ENCODE data around the gene RAB11FIP4.

Gene RAB11FIP4

GRCh38 chr17:31527606-31528005, 136.1 kb downstream of the RAB11FIP4 start:
- no peak for DNase-seq

GRCh38 chr17:31528291-31528874, 136.9 kb downstream of the RAB11FIP4 start:
- DNase-seq: no peak

DNA sequence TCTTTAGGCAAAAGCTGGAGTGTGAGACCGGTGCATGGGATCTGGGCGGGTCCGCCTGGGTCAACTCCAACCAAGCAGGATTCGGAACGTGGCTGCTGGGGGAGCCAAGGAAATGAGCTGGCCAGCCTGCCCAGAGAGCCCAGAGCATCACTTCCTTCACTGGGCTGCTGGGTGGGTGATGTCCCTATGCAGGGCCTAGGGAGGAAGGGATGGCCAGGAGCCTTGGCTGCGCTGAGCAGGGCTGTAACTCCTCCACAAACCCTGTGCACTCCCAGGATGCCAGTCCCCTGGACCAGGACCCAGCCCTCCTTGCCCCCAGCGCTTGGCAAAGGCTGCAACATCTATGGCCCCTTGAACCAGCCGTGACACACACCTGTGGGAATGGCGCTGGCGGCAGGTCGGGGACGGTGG, 138.4 kb downstream of the RAB11FIP4 start:
- no peak for DNase-seq

GRCh38 chr17:31530391-31530985, 139.0 kb downstream of the RAB11FIP4 start:
- no peak for DNase-seq

- DNase-seq: no peak
Measured at GRCh38 chr17:31531336-31531980, 140.0 kb downstream of the RAB11FIP4 start.

DNA sequence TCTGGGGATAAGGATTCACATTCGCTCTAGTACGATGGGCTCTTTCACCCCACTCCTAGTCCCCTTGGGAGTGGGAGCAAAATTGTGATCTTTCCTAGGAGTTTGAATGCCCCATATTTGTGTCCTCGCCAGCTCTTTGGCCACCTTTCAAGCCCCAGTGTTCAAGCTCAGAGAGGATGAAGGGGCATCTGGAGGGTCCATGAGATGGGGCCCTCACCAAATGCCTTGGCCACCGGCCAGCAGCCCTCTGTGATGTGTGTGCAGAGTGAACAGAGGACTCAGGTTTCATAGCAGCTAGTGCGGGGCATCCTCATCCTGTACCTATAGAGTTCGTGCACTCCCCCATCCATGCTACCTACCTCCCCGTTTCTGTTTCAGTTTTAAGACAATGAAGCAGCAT, 140.6 kb downstream of the RAB11FIP4 start:
- no peak for DNase-seq

DNA sequence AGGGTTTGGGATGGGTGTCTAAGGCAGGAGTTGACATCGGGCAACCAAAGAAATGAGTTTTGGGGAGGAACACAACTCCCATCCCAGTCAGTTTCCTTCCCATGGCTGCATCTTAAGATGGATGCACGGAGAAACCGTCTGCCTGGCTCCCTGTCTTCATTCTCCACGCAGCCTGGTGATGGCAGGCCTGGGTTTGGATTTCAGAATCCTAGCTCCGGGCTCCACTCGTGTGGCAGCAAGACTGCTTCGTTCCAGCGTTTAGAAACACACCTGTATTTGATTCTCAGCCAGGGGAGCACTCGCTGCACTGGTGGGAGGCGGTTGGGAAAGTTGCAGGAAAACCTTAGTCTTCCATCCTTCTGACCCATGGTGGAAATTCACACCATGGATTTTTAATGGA, 141.1 kb downstream of the RAB11FIP4 start:
- DNase-seq: no peak

DNA sequence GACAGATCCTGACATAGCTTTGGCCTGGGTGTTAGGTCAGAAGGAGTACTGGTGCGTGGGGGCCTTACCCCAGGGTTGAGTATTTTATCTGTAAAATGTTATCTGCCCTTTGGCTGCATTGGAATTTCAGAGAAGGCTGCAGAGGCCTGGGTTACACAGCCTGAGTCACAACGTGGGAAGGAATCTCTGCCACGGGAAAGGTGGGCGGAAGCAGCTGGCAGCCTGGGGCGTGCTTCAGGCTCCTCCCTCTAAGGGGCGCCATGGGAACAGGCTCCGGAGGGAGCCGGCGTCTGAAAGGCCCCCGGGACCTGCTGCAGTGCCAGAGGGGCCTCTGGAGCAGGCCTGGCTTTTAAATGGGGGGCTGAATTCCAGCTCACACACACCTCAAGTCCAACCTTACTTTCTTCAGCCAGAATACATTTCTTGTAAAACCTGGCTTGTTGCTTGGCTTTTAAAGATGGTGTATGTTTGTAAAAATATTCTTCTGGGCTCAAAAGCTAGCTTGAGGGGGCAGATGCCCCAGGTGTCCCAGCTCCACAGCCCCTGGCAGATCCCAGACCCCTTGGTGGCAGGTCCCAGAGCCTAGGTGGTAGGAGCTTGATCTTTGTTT, 142.2 kb downstream of the RAB11FIP4 start:
- peak in 1 of 2 donors; percentile 23 for DNase-seq

- DNase-seq: no peak
Measured at GRCh38 chr17:31534223-31534888, 142.9 kb downstream of the RAB11FIP4 start.

- peak in 1 of 2 donors; percentile 22 for DNase-seq
Measured at GRCh38 chr17:31535581-31535981, 144.1 kb downstream of the RAB11FIP4 start.

- DNase-seq: no peak
Measured at GRCh38 chr17:31536451-31536850, 145.0 kb downstream of the RAB11FIP4 start.

DNA sequence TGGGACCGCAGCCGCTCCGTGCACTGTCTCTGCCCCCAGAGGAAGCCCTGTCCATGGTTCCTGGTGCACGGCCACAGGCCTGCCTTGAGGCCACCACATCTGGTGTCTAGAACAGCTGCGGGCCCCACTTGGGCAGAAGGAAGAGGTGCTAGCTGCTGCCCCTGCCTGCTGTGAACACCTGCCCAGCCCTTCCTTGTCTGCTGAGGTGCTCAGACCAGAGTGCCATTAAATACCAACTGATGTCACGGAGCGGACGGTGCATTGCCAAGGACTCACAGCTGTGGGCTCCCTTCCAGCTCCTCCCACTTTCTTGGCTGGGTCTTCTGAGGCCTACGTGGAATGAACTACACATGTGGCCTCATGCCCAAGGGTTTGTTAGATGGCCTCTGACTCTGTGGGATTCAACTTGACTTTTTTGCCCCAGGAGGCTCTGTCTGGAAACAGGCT, 146.1 kb downstream of the RAB11FIP4 start:
- DNase-seq: no peak

DNA sequence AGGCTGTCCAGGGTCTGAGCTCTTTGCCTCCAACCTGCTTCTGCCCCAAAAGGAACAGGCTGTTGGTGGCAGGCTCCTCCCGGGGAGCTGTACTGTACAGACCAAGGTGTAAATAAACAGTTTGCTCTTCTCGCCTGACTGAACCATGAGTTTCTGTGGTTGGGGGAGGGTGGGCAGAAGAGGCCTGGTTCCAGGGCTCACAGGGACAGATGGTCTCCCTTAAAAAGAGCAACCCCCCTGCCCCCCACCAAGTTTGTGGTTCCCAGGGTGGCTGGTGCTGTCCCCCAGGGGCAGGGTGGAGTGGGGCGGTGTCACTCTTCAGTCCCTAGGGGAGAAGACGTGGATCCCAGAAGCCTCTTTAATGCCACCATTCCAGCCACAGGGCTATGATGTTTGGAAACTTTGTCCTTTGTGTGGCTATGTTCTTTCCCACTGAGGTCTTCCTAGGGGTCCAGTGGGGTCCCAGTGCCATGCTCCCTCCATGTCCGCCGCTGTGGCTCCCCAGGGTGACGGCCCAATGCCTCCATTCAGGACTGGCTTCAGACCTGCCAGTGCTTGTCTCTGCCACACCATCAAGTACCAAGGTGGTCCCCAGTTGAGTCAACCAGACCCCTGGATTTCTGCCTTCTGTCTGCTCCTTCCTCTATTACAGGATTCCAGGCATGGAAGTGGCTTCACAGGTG, 146.7 kb downstream of the RAB11FIP4 start:
- no peak for DNase-seq

DNA sequence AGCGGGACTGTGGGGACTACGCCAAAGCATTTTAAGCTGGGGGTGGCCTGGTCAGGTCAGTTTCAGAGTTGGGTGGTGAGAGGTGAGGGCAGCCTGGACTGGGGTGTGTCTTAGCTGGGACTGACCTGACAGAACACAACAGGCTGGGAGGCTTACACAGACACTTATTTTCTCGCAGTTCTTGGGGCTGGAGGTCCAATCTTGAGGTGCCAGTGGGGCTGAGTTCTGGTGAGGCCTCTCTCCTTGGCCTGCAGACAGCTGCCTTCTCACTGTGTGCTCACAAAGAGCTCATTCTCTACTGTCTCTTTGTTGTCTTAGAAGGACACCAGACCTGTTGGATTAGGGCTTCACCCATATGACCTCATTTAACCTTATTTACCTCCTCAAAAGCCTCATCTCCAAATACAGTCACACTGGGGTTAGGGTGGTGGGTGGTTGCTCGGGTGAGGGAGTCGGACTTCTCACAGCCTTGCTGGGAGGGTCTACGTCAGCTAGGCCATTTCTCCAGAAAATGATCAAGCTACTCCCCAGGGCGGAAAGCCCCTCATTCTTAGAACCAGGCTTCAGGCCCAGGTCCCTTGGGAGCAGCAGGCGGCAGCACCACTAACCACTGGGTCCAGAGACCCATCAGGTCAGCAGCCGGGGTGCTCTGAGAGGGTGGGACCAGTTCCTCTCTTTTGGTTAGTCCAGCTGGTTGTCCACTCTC, 149.3 kb downstream of the RAB11FIP4 start:
- no peak for DNase-seq

- DNase-seq: no peak
Measured at GRCh38 chr17:31541559-31541958, 150.1 kb downstream of the RAB11FIP4 start.

DNA sequence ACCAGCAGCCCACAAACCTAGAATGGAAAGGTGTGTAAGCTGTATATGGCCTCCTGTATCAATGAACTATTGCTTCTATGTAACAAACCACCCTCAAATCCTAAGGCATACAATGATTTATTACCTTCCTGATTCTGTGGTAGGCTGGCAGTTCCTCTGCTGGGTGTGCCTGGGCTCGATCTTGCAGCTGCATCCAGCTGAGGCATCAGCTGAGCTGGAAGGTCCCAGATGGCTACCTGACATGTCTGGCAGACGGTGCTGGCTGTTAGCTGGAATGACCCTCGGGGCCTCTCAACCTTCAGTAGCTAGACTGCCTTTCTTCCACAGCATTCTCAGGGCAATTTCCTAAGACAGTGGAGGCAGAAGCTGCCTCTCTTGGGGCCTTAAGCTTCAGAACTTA, 152.7 kb downstream of the RAB11FIP4 start:
- DNase-seq: no peak

DNA sequence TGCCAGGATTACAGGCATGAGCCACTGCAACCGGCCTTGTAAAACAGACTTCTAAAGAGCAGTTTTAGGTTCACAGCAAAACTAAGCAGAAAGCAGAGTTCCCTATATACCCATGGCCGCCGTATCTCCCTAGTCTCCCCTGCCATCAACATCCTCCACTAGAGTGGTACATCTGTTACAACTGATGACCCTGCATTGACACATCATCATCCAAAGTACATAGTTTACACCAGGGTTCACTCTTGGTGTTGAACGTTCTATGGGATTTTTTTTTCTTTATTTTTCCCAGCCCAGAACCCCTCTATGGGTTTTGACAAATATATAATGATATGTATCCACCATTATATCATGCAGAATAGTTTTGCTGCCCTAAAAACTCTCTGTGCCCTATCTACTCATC, 155.2 kb downstream of the RAB11FIP4 start:
- DNase-seq: no peak

GRCh38 chr17:31548709-31549108, 157.2 kb downstream of the RAB11FIP4 start:
- DNase-seq: no peak

DNA sequence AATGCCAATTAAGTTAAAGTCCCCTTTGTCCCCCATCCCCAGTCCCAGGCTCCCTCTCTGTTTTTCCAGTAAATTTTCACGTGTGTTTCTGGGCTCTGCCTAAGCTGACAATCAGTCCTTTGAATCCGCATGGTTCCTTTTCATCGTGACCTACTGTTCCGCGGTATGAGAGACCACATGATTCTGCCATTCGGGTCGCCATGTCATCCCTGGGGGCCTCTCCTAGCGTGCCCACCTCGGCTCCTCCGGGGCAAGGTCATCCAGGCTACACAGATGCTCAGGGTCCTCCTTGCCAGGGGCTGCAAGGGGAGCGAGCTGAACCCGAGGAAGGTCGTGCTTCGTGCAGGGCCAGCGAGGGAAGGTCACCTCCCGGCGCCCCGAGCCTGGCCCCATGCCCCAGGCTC, 157.6 kb downstream of the RAB11FIP4 start:
- DNase-seq: no peak

DNA sequence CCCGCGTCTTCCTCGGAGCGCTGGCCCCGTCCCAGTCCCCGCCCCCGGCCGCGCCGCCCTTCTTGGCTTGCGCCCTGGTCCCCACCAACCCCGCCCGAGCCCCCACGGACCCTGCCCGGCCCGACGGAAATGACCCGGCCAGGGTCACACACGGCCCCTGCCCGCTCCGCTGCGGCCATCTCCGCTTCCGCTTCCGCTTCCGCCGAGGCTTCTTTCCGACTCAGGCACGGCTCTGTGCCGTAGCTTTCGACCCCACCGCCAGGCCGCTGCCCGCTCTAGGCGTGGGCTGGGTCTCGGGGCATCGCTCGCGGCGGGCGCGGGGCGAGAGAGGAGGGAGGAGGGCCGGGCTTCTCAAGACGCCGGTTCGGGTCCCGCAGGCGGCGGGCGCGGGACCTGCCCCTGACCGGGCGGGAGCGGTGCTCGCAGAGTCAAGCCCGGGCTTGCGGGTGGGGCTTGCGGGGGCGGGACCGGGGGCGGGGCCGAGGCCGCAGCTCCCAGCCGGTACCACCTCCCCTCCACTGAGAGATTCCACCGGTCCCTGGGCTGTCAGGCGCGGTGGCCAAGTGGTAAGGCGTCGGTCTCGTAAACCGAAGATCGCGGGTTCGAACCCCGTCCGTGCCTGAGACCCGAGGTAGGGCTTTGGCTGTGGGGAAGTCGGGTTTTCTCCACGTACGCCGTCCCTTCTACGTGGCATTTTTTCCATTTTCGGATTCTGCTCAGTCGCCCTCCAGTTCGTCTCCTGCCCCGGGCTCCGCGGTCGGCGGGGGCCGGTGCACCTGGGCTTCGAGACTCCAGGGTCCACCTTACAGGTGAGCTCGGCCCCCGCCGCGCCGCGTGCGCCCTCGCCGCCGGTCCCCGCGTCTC, 158.3 kb downstream of the RAB11FIP4 start:
- peak; percentile 99 to 100 for DNase-seq

DNA sequence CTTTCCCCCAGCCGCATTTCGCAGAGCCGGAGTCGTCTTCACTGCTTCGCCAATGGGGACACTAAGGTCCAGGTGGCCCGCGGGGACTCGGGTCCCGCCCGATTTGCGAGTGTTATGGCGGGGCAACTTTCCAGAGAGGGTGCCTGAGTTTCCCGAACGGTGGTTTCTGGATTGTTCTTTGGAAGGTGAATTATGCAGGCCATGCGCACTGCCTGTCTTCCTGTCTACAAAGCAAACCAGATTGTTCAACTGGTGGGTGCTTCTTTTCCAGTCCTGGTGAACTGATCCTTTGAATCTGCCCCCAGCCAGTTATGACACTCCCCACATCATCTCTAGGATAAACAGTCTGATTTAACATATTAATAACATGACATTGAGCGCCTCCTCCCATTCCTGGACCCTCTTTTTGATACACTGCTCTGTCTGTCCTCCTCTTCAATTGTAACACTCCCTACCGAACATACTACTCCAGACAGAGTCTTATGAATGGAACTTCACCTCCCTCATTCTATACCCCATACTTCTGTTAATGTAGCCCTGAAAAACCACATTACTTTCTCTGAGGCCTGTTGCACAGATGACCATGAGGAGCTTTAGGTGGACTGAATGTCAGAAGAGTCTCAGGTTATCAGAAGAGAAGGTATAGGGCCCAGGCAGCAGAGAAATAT, 159.0 kb downstream of the RAB11FIP4 start:
- no peak for DNase-seq
